ENCODE data around the gene UQCR10. TPM values are rescaled to one million over a fixed set of nuclear protein-coding genes. Genes with fewer than 3 reads are reported as not detected.

Gene UQCR10
- total and polyA plus RNA-seq, 9 of the 15 experiments (the other 6 are each of a cell fraction or from before 2014, with no cell fraction given): 128 to 903 (median 163) TPM

DNA sequence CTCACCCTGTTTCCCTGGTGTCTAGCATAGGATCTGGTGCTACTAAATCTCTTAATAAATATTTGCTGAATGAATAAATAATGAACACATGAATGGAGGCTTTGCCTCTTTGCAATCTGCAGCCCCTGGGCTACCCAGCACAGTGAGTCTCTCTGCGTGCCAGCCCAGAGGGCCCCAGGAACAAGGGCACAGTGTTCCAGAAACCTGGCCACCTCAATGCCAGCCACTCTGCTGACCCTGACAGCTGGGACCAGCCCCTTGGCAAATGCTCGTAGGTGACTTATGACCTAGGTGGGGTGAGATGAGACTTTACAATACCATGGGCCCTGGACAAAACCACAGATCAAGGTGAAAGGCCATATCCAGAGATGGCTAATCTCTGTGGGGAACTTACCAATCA, 31.6 kb downstream of the UQCR10 start:
- ChIA-PET CTCF (ENCODE audit: low intra/inter-chr PET ratio) (no interaction called here), POLR2A (interaction anchor here (0.5 to 1.3 kb wide), 3 partner anchors 17 to 251 kb away, joined by 4 read pairs; no protein-coding TSS in a partner anchor)
- no peaks in the 10 kb centered on the region for H3K9me3 ChIP-seq (replicated peaks; ENCODE audit: control insufficient read depth, insufficient read depth, low read depth, low read length)
- H3K9me1 ChIP-seq (ENCODE audit: control insufficient read depth, insufficient read depth, low read length): no peaks in the 10 kb centered on the region
- peak overlapping the region; percentile 40; the same call in 1 of the 2 replicates for H3K4me2 ChIP-seq (ENCODE audit: insufficient read depth, low read length)
- H3K9ac ChIP-seq (ENCODE audit: insufficient read depth in 1 of 2, low read depth in 2 of 2, low read length in 2 of 2): peak overlapping the region; percentile 56 to 85; a peak in 3 of 4 replicates
- H3K27ac ChIP-seq (ENCODE audit: extremely low read depth, low read depth, low read length): peak overlapping the region; percentile 73
- ATAC-seq: peak; percentile 46; the same call in 2 of the 3 replicates
- no peaks in the 10 kb centered on the region for H3K27me3 ChIP-seq (ENCODE audit: control insufficient read depth in 2 of 2, insufficient read depth in 2 of 2, low read length in 2 of 2)
- H3K4me3 ChIP-seq: no peak overlapping the region
- H3K4me1 ChIP-seq (replicated peaks in 1 of 2; ENCODE audit: control insufficient read depth in 2 of 2, insufficient read depth in 2 of 2, low read length in 2 of 2): peaks cover 20 to 29% of the 10 kb centered on the region in 2 experiments
- no peak for DNase-seq (ENCODE audit: extremely low read depth in 1 of 4, low spot score in 3 of 4)
- peak overlapping the region; percentile 75; the same call in 1 of the 2 replicates for H2AFZ ChIP-seq (ENCODE audit: low read depth, low read length)
- no peak for FAIRE-seq
- TF ChIP-seq NR4A1 (CRISPR knock-in tag; IDR thresholded peaks at IDR 0.05) (no peak), NR4A1 (tag; IDR thresholded peaks at IDR 0.05) (0 out of 2 replicates have a peak, but pooled peaks have one; percentile 24), ZNF197 (CRISPR knock-in tag; IDR thresholded peaks at IDR 0.05; ENCODE audit: low read depth) (0 out of 2 replicates have a peak, but pooled peaks have one; percentile 52), NFYB (IDR thresholded peaks at IDR 0.05; ENCODE audit: extremely low read depth, insufficient read length) (no peak), KAT7 (CRISPR knock-in tag; IDR thresholded peaks at IDR 0.05; ENCODE audit: borderline replicate concordance) (no peak)
- TF ChIP-seq, protein P1, sequence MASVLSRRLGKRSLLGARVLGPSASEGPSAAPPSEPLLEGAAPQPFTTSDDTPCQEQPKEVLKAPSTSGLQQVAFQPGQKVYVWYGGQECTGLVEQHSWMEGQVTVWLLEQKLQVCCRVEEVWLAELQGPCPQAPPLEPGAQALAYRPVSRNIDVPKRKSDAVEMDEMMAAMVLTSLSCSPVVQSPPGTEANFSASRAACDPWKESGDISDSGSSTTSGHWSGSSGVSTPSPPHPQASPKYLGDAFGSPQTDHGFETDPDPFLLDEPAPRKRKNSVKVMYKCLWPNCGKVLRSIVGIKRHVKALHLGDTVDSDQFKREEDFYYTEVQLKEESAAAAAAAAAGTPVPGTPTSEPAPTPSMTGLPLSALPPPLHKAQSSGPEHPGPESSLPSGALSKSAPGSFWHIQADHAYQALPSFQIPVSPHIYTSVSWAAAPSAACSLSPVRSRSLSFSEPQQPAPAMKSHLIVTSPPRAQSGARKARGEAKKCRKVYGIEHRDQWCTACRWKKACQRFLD (CRISPR knock-in tag; IDR thresholded peaks at IDR 0.05): 0 out of 2 replicates have a peak, but pooled peaks have one; percentile 39
- intact Hi-C loops (cut with micrococcal nuclease) (no loop called here), in situ Hi-C loops (cut with MboI) (no loop called here)
- no peaks in the 10 kb centered on the region for H4K20me1 ChIP-seq (replicated peaks; ENCODE audit: control insufficient read depth, insufficient read depth, low read length)
- TSS peak; percentile 21 for BruUV-seq (replicated peaks)
- peaks cover 51% of the 10 kb centered on the region for H3K36me3 ChIP-seq (ENCODE audit: control insufficient read depth, insufficient read depth, low read length)
- no peaks in the 10 kb centered on the region for H3K79me2 ChIP-seq (ENCODE audit: control insufficient read depth, insufficient read depth, low read length)
- WGBS (ENCODE audit: insufficient coverage, low coverage, missing lambda C conversion rate): 38% methylated on average over 2 of the region's 2 CpGs
